Stimulated activated CD4-positive, alpha-beta T cell treated with anti-CD3 and anti-CD28 coated beads, TNF-alpha, amount 100 ng/mL, for 1 hour (primary cell): ENCODE results near the gene AFDN.
"Not testable (repeated sequence)": the region's sequence is repeated elsewhere in the genome, so short reads cannot be mapped to it uniquely, and the experiment has no call there.

Experiments used
- DNase-seq, 3 donors: peaks; one replicate each; pipeline ENCODE4 v3.0.0-alpha.2; 2020; ENCODE audit warnings: low read depth in 3 of 3, low spot score in 1 of 3

The AFDN gene

DNA sequence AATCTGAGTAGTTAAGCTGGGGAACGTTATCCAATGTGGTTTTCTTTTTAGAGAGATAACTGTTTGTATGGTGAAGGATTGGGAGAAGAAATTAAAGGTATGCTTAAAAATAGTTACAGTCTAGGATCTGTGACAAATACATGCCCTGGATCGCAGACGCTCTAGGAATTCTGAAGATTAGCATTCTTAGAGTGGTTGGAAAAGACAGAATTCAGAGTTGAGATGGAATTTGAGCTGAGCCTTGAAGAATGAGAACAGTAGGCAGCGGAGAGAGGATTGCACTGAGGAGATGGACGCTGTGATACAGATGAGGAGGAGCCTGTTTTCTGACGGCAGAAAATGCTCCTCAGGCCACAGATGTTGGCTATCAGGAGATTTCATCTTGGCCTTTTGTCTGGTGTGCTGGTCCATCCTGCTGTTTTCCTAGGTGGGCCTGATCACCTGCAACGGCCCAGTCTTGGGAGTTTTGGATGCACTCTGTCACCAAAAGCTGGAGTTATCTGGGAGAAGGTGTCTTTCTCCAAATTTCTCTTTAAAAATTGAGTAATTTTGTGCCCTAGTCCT is 122.5 kb downstream of the AFDN start:
- DNase-seq, result no peak

DNA sequence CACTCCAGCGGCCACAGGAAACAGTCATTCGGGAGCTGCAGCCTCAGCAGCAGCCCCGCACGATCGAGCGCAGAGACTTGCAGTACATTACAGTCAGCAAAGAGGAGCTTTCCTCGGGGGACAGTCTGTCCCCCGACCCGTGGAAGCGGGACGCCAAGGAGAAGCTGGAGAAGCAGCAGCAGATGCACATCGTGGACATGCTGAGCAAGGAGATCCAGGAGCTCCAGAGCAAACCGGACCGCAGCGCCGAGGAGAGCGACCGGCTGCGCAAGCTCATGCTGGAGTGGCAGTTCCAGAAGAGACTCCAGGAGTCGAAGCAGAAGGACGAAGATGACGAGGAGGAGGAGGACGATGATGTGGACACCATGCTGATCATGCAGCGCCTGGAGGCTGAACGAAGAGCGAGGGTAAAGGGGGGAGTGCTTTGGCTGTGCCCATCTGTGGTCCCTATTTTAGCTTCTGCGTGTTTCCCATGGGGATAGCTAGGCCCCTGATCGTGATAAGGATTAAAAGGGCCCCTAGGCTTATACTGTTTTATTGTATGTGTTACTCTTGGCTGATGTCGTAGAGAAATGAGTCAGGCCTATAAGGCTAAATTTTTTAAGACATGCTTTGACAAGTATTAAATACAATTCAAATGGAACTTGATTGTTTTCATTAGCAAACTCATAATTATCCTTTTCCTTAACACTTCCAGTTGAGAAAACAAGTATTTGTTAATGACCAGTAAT is 125.2 kb downstream of the AFDN start:
- DNase-seq, result no peak

DNA sequence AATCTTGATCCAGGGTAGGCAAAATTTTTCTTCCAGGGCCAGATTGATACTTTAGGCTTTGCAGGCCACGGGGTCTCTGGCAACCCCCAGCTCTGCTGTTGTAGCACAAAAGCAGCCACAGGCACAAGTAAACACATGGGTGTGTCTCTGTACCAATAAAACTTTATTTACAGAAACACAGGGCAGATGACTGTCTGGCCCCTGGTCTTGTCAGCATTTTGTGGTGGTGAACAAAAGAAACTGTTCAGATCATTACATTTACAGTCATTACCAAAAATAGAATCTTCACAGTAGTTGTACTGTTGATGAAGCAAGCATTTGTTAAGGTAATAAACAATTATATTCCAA is 125.8 kb downstream of the AFDN start:
- DNase-seq, result no peak

DNA sequence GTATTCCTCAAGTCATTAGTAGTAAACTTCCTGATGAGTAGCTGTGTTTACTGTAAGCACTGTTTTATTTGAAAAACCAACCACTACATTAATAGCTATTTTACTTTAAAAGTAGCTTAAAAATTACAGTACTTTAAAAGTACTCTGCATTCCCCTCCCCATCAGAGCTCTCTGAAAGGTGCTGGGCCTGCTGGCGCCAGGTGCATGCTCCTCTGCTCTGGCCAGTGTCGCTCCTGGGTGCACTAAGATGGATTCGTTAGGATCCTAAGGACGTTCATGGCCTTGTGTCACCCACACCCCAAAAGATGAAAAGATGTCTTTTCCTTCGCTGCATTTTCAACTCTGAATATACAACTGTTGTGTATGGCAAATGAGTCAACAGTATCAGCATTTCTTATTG is 126.8 kb downstream of the AFDN start:
- DNase-seq, result no peak

DNA sequence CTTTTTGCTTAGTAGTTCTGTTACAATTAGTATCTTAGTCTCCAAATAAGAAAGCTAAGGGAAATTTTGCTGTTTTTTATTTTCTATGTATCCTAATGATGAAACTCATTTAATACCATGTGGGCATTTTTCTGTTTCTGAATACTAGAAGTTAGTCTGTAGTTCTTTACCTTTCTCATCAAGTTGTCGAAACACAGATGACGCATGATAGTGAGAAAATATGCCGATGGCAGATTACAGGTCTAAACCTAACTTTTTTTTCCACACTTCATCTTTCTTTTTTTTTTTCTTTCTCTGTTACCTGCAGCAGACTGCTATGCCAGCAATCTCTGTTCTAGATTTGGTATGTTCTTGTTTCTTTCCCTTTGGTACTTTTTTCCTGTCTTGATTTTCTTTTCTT is 127.4 kb downstream of the AFDN start:
- no peak for DNase-seq

DNA sequence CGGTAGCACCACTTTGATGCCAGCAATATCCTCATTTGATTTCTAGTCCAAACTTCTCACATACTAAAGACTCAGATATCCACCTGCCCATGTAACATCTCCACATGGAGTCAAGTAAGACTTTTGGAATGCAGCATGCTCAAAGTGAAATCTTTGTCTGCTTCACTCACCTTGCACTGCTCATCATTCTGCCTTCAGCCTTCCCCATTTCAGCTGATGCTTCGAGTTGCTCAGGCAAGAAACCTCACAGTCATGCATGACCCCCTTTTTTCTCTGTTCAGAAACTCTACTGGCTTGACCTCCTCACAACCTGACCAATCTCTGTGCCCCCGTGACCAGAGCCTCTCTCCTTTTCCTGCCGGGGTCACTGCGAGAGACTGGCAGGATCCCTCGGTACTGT is 129.8 kb downstream of the AFDN start:
- DNase-seq, result no peak

DNA sequence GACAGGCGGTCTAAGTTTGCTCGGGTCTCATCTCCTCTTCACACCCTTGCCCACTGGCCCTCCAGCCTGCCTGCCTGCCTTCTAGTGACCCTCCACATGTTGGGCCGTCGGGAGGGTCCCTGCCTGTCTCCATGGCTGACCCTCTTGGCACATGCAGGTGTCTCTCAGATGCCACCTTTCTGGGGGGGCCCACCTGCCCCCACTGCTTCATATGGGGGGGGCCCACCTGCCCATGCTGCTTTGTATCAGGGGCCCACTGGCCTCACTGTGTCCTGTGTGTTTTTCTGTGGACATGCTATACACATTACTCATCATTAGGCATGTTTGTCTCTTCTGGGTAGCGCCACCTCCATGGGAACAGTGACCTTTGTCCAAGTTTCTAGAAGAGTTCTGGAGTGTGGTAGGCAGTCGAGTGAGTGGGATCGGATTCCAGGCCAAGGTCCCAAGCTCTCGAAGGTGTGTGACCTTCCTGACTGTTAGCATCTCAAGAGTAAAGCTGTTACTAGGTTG is 130.3 kb downstream of the AFDN start:
- DNase-seq, result no peak

DNA sequence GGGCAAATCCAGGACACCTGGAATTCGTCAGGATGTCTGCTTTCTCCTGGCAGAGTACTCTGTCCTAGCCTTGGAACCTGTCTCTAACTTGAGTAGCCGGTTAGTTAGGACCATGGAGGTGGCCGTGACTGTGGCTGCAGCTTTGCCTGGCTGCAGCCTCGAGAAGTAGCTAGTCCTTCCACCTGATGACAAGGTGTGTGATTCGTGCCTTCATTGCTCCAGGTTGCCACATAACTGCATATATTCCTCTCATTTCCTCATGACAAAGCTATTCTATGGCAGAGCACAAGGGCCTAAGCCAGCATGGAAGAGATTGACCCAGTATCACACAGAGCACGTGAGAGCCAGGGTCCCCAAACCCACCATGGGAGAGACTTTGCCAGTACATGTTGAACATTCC is 130.9 kb downstream of the AFDN start:
- no peak for DNase-seq

DNA sequence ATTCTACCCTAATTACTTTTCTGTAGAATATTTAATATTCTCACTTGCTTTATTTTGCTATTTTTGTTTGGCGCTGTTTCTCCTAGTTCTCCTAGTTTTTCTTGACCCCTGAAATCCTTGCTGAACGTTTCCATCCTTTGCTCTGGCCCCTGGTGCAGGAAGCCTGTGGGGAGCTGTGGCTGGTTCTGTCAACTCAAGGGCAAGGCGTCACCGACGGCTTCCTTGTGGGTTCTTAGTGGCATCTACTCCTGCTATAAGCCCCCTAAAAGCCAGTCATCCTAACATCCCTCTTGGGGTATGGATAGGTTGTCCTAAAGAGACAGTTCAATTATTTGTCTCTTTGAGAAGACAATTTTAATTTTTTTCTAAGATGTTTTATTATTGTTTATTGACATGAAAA is 133.9 kb downstream of the AFDN start:
- no peak for DNase-seq

DNA sequence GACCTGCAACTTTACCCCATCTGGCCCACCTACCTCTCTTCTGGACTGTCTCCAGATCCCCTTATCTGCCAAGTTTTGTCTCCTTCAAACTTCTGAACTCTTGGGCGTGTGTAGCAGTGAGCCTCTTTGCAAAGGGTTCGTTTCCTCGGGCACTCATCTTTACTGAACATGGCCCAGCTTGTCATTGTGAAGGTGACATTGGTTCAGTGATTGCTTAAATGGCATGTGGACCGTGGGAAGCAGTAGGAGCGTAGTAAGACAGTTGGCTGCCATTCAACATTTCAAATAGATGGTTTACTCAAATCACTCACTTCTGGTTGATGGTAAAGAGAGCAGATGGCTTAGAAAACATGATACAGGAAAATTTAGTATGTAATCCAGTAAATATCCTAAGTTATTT is 136.0 kb downstream of the AFDN start:
- DNase-seq, result no peak

DNA sequence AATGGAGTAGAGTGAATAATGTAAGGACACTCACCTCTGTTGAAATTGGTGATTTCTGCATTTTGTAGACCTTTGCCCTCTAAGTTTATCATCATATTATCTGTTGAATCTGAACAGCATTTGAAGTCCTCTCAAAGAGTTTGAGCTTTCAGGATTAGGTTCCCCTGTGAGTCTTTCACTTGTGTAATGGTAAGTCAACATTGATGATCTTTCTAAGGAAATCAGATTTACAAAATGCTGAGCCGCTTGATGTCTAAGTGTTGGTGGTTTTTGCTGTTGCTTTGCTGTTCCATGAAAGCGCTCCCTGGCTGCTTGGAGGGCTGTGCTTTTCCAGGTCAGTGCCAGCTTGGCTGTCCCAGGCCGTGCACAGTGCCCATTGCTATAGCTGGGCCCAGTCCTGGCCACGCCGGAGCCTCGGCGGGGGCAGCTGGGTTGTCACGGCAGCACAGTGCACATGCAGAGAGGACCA is 136.9 kb downstream of the AFDN start:
- DNase-seq, result no peak

DNA sequence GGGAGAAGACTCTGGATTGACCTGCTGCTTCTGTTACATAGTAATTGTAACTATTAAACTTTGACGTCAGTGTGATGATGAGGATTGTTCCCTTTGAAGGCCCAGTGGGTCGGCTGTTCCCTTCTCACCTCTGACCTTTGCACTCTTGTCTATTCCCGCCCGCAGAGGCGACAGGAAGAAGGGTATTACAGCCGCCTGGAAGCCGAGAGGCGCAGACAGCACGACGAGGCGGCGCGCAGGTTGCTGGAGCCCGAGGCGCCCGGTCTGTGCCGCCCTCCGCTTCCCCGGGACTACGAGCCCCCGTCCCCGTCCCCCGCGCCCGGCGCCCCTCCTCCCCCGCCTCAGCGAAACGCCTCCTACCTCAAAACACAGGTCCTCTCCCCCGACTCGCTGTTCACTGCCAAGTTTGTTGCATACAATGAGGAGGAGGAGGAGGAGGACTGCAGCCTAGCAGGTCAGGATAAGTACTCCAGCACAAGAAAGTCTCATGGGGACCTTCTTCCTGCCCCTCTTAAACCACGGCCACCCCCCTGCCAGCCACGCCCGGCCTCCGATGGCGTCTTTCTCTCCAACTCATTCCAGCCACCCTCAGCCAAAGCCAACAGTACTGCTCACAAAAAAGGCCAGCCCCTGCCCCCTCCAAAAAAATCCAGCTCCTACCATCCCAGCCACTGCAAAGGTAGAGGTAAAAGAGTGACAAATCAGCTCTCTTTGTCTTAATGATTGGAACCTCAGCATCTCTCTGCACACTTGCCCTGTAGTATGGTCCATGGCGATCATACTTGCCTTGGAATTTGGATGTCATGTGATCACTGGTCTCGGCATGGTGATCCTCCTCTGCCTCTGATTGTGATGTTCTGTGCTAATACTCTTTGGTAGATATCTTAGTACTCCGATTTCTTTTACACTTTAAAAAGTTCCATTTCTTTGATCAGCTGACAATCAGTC is 139.2 kb downstream of the AFDN start:
- no peak for DNase-seq

DNA sequence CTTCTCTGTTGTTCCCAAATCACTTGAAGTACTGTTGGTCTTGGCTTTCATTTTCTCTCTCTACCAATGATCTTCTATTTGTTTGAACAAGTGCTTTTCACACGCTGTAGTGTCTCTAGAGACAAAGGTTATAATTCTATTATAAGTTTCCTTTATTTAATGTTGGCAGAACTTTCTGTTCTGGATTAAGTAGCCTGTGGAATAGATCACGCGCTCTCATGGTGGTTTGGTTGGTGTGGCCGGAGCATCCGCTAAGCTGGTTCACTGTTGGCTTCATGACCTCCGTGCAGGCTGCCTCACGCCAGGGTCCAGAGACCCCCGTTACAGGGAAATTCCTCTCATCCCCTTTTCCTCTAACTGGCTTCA is 139.8 kb downstream of the AFDN start:
- no peak for DNase-seq

DNA sequence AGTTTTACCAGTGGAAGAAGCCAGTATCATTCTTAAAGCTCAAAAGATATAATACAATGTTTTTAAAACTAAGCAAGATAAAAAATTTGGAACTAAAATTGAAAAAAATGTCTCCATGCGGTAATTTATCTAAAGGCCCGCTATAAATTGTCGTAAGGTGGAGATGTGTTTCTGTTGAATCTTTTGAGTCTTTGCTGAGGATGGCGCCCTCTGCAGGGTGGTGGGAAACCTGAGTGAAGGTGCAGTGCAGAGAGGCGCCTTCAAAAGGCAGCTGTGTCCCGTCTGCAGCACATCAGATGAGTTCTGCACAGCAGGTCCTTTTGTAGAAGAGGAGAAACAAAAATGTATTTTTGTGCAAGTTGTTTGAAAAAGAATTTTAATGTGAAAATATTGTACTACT is 141.4 kb downstream of the AFDN start:
- DNase-seq, result no peak

DNA sequence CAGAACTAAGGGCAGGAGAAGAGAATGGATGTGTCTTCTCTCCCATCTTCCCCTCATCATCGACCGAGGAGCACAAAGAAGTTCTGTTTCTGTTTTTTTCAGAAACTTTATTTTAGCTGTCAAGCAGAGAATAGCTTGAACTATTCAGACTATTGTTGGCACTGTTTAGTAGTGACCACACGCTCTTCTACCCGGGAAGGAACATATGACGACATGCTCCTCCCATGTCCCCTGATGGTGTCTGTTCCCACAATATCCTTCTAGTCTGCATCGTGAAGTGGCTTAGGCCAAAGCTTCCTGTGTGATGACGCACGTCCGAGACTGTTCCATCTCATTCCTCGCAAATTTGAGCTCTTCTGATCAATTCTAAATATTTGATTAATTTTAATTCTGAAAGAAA is 143.5 kb downstream of the AFDN start:
- DNase-seq, result no peak

DNA sequence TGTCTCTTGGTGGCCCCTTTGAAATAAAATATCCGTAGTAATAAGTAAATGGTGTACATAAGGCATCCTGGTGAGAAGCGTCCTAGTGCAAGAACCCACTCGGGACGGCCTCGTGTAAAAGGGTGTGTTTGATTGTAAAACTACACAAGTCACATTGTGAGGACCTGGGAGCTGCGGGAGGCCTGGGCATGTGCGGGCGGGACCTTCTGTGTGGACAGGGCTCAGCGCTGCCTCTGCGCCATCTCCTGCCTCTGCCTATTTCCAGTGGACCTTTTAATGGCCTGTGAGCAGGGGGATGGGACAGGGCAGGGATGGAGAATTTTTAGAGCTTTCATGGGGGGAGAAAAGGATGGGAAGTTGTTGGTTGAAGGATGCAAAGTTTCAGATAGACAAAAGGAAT is 145.5 kb downstream of the AFDN start:
- no peak for DNase-seq

DNA sequence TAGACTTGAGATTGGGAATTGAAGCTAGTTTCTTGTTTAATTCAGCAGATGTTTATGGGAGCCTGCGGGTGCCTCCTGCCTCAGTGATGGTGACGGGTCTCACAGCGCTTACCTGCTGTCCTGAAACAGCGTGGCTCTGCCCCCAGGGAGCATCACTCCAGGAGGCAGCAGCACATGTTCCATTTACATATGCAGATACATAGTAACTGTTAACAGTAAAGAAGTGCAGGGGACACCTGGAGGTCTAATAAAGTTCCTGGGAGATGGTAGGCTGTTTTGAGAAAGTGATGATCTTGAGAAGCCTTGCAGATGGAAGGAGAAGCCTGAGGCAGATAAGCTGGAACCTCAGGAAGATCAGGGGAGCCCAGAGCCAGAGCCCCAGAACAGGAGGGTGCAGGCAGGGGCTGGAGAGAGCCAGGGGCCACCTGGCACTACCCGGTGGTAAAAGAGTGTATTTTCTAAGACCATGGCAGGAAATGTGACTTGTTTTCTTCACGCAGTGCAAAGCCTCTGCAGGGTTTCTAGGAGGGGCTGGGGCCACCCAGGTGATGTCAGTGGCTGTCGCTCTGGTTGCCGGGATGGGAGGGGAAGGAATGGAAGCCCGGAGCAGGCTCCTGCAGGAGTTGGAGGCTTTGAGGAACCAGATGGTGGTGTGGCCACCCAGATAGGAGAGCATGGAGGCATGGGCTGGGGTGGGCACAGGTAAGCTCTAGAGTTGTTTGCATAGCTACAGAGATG is 146.6 kb downstream of the AFDN start:
- DNase-seq, result no peak

DNA sequence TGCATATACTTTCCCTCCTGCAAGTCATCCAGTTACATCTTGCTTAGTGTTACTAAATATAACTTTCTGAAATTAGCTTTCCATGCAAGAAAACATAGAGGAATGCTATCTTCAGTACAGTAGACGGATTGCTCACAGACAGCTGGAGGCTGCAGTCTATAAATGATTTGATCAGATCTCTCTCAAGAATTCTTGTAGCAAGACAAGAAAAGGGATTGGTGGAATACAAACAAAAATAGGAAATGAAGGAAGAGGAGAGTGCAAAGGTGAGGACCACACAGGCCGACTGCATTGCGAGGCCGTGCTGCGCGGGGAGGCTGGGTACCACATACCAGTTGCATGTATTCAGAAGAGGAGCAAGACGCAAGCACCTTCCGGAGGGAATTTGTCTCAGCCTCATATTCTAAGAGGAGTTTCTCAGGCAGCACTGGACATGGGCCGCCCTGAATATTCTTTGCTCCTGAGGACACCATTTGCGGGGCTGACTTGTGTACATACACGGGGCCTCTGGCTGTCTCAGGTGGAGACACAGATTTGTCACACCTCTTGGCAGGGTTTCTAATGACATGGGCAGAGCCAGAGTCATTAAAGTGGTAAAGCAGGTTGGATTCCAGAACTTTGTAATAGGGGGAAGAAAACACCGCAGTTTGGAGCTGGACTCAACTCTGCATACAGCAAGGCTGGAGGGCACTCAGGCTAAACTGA is 148.1 kb downstream of the AFDN start:
- DNase-seq, result no peak

DNA sequence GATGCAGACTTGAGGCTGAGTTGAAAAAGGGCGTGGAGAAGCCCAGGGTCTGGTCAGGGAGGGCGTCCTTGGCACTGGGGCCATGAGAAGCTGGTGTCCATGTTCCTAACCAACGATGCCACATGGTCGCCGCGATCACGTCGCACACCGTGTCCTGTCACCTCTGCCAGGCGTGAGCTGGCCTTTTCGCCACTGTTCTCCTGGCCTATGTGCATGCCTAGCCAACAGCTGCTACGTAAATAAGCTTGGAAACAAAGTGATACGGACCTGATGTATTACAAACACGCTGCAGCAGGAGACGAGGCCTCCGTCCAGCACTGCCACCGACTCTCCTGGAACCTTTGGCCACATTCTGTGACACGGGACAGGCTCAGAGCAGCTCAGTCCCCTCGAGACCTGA is 148.7 kb downstream of the AFDN start:
- no peak for DNase-seq

DNA sequence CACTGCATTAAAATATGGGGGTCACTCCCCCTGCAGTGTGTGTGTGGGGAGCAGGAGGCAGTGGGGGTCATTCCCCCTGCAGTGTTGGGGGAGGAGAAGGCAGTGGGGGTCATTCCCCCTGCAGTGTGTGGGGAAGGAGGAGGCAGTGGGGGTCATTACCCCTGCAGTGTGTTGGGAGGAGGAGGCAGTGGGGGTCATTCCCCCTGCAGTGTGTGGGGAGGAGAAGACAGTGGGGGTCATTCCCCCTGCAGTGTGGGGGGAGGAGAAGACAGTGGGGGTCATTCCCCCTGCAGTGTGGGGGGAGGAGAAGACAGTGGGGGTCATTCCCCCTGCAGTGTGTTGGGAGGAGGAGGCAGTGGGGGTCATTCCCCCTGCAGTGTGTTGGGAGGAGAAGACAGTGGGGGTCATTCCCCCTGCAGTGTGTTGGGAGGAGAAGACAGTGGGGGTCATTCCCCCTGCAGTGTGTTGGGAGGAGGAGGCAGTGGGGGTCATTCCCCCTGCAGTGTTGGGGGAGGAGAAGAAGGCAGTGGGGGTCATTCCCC is 149.5 kb downstream of the AFDN start:
- not testable (repeated sequence) for DNase-seq
